Right atrium auricular region (tissue), 2 donors: ENCODE measurements around the gene BRICD5. TPM values are rescaled to one million over a fixed set of nuclear protein-coding genes. Genes with fewer than 3 reads are reported as not detected.

ENCODE experiments used
- DNase-seq: peaks from one replicate; pipeline ENCODE4 v3.0.0-alpha.2; 2019; ENCODE audit warnings: low spot score
- H3K27ac ChIP-seq, 2 donors: fragments of 200-600 bp; sonication (generic); 1 replicate in 1 of 2; 2 replicates in 1 of 2; pipeline ENCODE4 v1.5.1; 2016 to 2019
- H3K27me3 ChIP-seq, 2 donors: fragments of 200-600 bp; sonication (generic); one replicate each; pipeline versions ENCODE4 v1.5.1 to v1.6.0; 2017 to 2019
- H3K36me3 ChIP-seq: fragments of 200-600 bp; sonication (generic); one replicate; pipeline ENCODE4 v1.5.1; 2016
- H3K4me1 ChIP-seq, 2 donors: fragments of 200-600 bp; sonication (generic); one replicate each; pipeline versions ENCODE4 v1.5.1 to v1.6.0; 2017 to 2019
- H3K4me3 ChIP-seq, 2 donors: fragments of 200-600 bp; sonication (generic); 1 replicate in 1 of 2; 2 replicates in 1 of 2; pipeline ENCODE4 v1.5.1; 2017 to 2019; ENCODE audit warnings: mild to moderate bottlenecking in 1 of 2, moderate library complexity in 1 of 2
- H3K9me3 ChIP-seq, 2 donors: fragments of 200-600 bp; sonication (generic); one replicate each; pipeline ENCODE4 v1.5.1; 2019
- total RNA-seq, 2 donors: library from RNA; depleted of rRNA; stranded (reverse); fragments of >200 nt; gene quantifications; one replicate each; pipeline ENCODE4 v1.1.0, GENCODE V29; 2016
- TF ChIP-seq, protein P1 (sequence below), 2 donors: fragments of 200-600 bp; sonication (generic); IDR thresholded peaks; one replicate each; pipeline ENCODE4 v1.5.1; 2019; ENCODE audit warnings: antibody characterized with exemption in 2 of 2

The BRICD5 gene
- total RNA-seq, 2 donors from 2014 or later, result 1.2 to 1.6 TPM

DNA sequence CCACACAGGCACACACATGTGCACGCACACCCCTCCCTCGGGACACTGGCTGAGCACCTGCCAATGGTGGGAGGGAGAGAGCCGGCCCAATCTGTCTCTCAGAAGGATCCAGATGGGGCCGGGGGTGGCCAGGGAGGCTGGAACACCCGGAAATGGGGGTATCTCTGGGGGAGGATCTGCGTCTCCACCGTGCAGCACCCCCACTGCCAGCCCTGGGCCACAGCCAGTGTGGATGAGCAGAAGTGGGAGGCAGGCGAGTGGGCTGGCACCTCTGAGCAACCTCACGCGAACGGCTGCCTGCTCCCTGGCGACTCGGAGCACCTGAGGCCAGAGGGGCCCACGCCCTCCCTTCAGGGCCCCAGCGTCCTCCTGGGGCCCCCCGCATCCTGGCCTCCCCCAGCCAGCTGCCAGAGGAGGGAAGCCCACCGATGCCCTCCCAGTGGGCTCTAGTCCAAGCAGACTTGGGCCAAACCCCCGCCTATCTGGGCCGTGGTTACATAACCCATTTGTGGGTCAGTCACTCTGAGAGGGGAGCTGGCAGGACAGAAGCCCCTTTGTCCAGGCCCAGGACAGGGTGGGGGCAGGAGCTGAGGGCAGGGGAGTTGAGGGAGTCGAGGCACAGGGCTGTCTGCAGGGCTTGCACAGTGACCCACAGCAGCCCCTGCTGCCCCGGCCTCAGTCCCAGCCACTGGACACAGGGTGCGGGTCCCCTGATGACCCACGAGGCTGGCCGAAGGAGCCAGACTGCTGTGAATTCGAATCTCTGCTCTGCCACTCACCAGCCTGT lies 19.8 kb downstream of the BRICD5 start:
- TF ChIP-seq, protein P1, sequence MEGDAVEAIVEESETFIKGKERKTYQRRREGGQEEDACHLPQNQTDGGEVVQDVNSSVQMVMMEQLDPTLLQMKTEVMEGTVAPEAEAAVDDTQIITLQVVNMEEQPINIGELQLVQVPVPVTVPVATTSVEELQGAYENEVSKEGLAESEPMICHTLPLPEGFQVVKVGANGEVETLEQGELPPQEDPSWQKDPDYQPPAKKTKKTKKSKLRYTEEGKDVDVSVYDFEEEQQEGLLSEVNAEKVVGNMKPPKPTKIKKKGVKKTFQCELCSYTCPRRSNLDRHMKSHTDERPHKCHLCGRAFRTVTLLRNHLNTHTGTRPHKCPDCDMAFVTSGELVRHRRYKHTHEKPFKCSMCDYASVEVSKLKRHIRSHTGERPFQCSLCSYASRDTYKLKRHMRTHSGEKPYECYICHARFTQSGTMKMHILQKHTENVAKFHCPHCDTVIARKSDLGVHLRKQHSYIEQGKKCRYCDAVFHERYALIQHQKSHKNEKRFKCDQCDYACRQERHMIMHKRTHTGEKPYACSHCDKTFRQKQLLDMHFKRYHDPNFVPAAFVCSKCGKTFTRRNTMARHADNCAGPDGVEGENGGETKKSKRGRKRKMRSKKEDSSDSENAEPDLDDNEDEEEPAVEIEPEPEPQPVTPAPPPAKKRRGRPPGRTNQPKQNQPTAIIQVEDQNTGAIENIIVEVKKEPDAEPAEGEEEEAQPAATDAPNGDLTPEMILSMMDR (IDR thresholded peaks at IDR 0.05), result no peak
- Histone ChIP-seq H3K27ac (peak overlapping the region in 1 of 2 donors; percentile 28), H3K27me3 (peaks cover 0 to 6% of the 10 kb centered on the region in 2 donors), H3K4me1 (peaks cover 0 to 15% of the 10 kb centered on the region in 2 donors), H3K9me3 (no peaks in the 10 kb centered on the region), H3K36me3 (no peaks in the 10 kb centered on the region), H3K4me3 (no peak overlapping the region)
- no peak for DNase-seq

DNA sequence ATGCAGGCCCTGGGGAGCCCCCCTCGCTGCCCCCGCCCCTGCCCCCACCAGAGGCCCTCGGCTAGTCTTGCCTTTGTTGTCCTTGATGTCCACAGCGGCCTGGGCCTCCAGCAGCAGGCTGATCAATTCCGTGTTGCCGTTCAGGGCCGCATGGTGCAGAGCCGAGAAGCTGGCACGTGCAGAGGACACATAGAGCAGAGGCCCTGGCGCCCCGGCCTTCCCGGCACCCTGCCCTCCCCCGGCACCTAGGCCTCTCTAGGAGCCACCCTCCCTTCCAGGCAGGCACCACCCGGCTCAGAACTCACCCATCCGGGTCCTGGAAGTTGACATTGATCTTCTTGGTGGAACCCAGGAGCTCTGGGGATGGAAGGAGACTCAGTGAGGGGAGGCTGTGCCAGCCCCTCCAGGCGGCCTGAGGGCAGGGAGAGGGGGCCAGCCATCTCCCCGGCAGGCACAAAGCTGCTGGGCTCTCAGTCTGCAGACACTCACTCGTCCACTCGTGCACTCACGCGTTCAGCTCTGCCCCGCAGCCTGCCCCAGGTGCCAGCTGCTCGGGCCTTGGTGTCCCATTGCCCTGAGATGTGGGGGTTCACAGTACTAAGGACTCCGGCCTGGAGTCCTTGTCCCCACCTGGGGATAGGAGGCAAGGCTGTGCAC lies 20.5 kb downstream of the BRICD5 start:
- Histone ChIP-seq H3K4me1 (peaks cover 0 to 8% of the 10 kb centered on the region in 2 donors), H3K27ac (no peak overlapping the region), H3K27me3 (no peaks in the 10 kb centered on the region), H3K9me3 (no peaks in the 10 kb centered on the region), H3K36me3 (no peaks in the 10 kb centered on the region), H3K4me3 (no peak overlapping the region)
- TF ChIP-seq, protein P1 (IDR thresholded peaks at IDR 0.05), result no peak
- DNase-seq, result no peak

DNA sequence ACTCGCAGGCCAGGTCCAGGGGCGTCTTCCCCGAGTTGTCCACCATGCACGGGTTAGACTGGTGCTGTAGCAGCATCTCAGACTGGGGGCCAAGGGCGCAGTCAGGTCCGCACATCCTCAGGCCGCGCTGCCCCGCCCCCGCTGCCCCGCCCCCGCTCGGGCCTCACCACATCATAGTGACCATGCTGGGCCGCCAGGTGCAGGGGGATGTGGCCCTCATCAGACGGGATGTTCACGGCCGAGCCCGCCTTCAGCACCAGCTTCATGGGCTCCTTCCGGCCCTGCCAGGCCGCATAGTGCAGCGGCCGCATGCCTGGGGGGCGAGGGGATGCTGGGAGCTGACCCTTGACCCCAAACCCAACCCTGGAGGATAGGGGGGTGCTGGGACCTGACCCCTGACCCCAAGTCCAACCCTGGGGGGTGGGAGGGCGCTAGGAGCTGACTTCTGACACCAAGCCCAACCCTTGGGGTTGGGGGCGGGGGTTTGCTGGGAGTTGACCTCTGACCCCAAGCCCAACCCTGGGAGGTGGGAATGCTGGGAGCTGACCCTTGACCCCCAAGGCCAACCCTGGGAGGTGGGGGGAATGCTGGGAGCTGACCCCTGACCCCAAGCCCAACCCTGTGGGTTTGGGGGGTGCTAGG lies 21.3 kb downstream of the BRICD5 start:
- Histone ChIP-seq H3K36me3 (no peaks in the 10 kb centered on the region), H3K9me3 (no peaks in the 10 kb centered on the region), H3K4me1 (peaks cover 0 to 5% of the 10 kb centered on the region in 2 donors), H3K4me3 (no peak overlapping the region), H3K27ac (no peak overlapping the region), H3K27me3 (no peaks in the 10 kb centered on the region)
- TF ChIP-seq, protein P1 (IDR thresholded peaks at IDR 0.05), result no peak
- DNase-seq, result no peak

DNA sequence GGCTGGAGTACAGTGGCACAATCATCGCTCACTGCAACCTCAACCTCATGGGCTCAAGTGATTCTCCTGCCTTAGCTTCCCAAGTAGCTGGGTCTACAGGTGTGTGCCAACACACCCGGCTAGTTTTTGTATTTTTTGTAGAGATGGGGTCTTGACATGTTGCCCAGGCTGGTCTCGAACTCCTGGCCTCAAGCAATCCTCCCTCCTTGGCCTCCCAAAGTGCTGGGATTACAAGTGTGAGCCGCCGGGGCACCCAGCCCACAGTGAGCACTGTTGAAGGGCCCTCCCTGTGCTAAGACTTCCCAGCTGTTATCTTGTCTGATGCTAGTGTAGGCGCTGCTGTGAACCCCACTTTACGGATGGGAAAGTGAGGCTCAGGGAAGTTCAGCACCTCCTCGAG lies 22.3 kb downstream of the BRICD5 start:
- DNase-seq, result no peak
- no peak overlapping the region for H3K4me3 ChIP-seq
- TF ChIP-seq, protein P1 (IDR thresholded peaks at IDR 0.05), result no peak
- H3K36me3 ChIP-seq, result no peaks in the 10 kb centered on the region
- no peaks in the 10 kb centered on the region for H3K27me3 ChIP-seq
- peaks cover 0 to 5% of the 10 kb centered on the region in 2 donors for H3K4me1 ChIP-seq
- no peaks in the 10 kb centered on the region for H3K9me3 ChIP-seq
- H3K27ac ChIP-seq, result no peak overlapping the region

DNA sequence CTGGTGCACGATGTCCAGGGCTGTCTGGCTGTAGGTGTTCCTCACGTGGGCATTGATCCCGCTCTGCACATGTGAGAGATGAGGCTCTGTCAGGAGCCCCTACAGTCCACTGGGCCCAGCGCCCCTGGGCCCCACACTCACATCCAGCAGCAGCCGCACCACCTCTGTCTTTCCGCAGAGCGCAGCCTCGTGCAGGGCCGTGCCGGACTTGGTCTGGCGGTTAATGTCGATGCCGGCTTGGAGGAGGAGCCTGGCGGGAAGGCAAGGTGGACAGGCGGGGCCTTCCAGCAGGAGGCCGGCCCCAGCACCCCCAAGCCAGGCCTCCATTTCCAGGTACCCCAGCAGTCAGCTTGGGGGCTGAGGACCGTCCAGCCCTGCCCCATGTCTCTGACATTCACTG lies 23.5 kb downstream of the BRICD5 start:
- Histone ChIP-seq H3K4me1 (peaks cover 0 to 5% of the 10 kb centered on the region in 2 donors), H3K36me3 (no peaks in the 10 kb centered on the region), H3K27ac (no peak overlapping the region), H3K27me3 (no peaks in the 10 kb centered on the region), H3K9me3 (no peaks in the 10 kb centered on the region), H3K4me3 (no peak overlapping the region)
- TF ChIP-seq, protein P1 (IDR thresholded peaks at IDR 0.05), result no peak
- DNase-seq, result no peak
